DMS153 treated with DMSO at 0.1 percent for 48 hours (cell line): ENCODE measurements around the gene ABCD3.
A peak's percentile ranks its signal among the peaks of the same experiment; 100 is the strongest.

Experiments used
- DNase-seq: peaks from one replicate; lab custom pipeline; 2025; ENCODE audit not compliant: unreplicated experiment; lab: John Stamatoyannopoulos, UW

ABCD3 gene

DNA sequence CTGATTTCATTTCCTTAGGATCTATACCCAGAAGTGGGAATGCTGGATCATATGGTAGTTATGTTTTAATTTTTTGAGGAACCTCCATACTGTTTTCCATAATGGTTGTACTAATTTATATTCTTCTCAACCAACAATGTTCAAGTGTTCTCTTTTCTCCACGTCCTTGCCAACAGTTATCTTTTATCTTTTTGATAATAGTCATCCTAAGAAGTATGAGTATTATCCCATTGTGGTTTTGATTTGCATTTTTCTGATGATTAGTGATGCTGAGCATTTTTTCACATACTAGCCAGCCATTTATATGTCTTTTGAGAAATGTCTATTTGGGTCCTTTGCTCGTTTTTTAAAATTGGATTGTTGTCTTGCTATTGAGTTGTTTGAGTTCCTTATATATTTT lies 38.5 kb downstream of the ABCD3 start:
- no peak for DNase-seq

- no peak for DNase-seq
Measured at GRCh38 chr1:94462606-94463005, 44.4 kb downstream of the ABCD3 start.

- DNase-seq = no peak
Measured at GRCh38 chr1:94463056-94463764, 45.0 kb downstream of the ABCD3 start.

DNA sequence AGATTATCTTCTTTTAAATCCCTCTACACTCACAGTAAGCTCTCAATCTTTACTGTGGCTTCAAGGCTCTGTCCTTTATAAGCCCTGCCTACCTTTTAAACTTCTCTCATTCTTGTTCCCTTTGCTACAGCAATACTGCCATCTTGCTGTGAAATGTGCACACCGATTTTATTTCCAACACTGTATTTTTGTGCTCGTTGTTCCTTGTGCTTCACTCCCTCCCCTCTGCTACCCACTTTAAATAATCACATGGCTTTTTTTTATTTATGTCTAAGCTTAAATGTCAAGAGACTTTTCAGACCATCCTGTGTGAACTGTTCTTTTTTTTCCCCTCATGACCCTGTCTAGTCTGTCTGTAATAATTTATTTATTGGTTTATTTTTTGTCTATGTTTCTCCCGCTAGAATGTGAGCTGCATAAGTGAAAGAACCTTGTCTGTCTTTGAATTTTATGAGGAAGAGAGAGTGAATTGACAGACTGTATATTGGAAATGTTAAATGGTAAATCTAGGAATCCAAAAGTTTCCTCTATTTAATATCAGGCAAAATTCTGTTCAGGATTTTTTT lies 45.7 kb downstream of the ABCD3 start:
- DNase-seq = peak; percentile 62

GRCh38 chr1:94468708-94469107 lies 50.5 kb downstream of the ABCD3 start:
- DNase-seq = no peak

DNA sequence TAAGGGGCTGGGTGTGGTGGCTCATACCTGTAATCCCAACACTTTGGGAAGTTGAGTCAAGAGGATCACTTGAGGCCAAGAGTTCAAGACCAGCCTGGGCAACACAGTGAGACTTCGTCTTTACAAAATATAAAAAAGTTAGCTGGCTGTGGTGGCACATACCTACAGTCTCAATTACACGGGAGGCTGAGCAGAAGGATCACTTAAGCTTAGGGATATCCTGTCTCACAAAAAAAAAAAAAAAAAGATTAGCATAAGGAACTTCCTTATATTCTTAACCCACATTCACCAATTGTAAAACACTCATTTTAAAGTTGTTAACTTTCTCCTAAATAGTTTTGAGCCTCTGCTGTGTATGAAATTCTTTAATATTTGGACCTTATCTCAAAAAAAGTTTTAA lies 53.1 kb downstream of the ABCD3 start:
- DNase-seq = no peak

- no peak for DNase-seq
Measured at GRCh38 chr1:94475232-94475631, 57.0 kb downstream of the ABCD3 start.

GRCh38 chr1:94479682-94480081 lies 61.5 kb downstream of the ABCD3 start:
- DNase-seq = no peak

GRCh38 chr1:94481473-94481933 lies 63.3 kb downstream of the ABCD3 start:
- peak; percentile 45 for DNase-seq

DNA sequence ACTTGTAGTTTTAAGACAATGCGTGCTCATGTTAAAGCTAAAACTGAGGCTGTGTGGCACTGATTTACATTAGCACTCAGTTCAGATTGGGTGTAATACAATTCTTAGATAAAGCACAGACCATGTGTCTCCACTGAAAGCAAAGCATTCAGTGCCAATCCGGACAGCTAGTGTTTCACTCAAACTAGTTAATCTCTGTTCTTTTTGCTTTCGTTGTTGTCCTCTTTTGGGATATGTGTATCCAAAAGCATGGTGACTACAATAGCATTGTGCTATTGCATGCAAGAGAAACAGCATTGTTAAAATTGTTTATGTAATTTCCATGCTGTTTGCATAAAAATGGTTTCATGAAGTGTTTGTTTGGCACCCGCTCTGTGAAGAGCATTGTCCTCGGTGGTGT lies 68.8 kb downstream of the ABCD3 start:
- no peak for DNase-seq

DNA sequence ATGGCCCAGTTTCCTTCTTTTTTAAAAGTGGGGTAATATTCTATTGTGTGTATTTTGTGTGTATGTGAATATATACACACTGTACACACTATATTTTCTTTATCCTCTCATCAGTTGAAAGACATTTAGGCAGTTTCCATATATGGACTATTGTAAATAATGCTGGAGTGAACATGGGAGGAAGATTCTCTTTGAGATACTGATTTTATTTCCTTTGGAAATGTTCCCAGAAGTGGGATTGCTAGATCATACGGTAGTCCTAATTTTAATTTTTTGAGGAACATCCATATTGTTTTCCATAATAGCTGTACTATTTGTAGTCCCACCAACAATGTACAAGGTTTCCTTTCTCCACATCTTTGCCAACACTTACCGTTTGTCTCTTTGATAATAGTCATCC lies 72.4 kb downstream of the ABCD3 start:
- DNase-seq = no peak

DNA sequence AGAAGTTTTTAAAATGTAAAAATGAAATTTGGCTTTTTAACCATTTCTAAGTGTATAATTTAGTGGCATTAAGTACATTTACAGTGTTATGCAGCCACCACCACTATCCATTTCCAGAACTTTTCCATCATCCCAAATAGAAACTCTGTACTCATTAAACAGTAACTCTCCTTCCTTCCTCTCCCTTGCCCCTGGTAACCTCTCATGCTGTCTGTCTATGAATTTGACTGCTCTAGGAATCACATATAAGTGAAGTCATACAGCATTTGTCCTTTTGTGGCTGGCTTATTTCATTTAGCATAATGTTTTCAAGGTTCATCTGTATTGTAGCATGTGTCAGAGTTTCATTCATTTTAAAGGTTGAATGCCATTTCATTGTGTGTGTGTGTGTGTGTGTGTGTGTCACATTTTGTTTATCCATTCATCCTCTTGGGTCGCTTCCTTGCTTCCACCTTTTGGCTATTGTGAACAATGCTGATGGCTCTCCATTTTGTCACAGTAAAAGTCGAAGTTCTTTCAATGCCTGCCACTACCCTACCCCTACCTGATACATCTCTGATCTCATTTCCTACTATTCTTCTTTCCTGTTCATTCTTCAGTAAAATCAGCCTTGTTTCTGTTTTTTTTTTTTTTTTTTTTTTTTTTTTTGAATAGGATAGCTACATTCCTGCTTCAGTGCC lies 78.0 kb downstream of the ABCD3 start:
- DNase-seq = no peak

GRCh38 chr1:94501426-94501825 lies 83.2 kb downstream of the ABCD3 start:
- DNase-seq = no peak

- no peak for DNase-seq
Measured at GRCh38 chr1:94501935-94502334, 83.7 kb downstream of the ABCD3 start.

- no peak for DNase-seq
Measured at GRCh38 chr1:94503153-94503552, 85.0 kb downstream of the ABCD3 start.

GRCh38 chr1:94504601-94505000 lies 86.4 kb downstream of the ABCD3 start:
- DNase-seq = no peak

DNA sequence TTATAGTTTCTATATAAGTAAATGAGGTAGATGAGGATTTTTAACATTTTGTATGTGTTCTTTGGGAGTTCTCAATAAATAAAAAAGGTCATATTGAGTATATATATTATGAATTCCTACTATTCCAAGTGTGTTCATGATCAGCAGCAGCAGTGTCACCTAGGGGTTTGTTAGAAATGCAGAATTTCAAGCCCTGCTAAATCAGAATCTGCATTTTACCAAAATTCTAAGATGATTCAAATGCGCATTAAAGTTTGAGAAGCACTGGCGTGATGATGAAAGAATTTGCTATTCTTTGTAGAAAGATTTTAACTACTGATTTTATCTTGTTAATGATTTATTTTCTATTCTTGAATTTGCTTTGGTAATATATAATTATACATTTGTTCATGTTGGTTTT lies 94.6 kb downstream of the ABCD3 start:
- no peak for DNase-seq

DNA sequence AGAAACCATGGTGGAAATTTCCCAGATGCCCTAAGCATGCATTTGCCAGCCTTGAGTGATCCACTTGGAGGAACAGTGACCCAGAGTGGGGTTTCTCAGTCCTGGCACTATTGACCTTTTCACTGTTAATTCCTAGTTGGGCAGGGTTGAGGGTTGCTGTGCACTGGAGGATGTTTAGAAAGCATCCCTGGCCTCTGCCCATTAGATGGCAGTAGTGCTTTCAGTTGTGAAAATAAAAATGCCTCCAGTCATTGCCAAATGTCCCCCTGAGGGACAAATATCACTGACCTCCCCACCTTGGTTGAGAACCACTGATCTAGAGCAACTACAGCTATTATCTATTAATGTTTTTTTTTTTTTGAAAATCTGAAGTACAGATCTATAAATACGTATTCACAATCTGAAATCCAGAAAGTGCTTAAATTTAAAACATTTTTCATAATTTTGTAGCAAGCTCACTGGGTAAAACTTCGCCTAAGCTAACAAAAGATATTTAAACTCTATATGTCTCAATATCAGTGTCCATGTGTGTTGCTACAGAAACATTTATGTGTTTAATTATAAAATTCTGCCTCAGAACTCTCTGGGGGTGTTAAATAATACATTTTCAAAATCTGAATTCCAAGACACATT lies 96.0 kb downstream of the ABCD3 start:
- DNase-seq = no peak

DNA sequence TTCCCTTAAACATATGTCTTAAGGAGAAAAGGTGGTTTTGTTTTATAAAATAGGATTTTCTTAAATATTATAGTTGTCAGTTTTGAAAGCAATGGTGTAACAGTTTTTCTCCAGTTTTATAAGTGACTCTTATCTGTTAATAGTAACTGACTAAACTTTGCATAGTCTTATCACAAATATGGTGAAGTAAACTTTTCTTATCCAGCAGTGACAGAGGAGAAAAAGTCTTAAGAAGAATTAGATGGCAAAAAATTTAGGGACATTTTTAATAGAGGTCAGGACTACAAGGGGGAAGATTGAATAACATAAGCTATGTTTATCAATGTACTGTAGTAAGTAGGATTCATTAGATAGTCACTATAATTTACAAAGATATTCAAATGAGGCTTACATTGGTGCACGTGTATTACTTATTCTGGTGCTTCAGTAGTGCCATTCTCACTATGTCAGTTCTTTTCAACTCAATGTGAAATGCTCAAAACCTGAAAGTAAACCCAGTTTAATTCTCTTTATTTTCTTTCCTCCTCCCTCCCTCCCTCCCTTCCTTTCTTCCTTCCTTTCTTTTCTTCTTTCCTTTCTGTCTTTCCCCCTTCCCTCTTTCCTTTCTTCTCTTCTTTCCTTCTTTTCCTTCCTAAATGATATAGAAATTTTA lies 97.2 kb downstream of the ABCD3 start:
- no peak for DNase-seq

- DNase-seq = no peak
Measured at GRCh38 chr1:94519351-94519750, 101.2 kb downstream of the ABCD3 start.

DNA sequence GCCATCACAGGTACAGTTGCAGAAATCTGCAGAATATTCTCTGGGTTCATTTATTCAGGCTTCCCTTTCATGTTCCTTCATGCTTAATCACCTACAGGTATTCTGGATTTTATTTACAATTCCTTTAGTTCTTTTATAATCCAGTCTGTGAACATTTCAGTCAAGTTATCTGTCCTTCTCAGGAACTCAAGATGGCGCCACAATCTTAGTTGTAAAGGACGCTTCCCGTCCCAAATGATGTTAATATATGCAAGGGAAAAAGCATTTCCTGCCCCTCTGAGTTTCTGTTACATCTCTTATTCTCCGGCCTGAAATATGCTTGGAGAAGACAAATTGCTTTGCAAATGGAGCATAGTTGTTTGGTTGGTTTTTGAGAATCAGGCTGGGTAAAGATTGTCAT lies 104.1 kb downstream of the ABCD3 start:
- DNase-seq = peak; percentile 64
